ENCODE measurements around the gene FATE1. TPM values are rescaled to one million over a fixed set of nuclear protein-coding genes. Genes with fewer than 3 reads are reported as not detected.
"Not testable (repeated sequence)": the region's sequence is repeated elsewhere in the genome, so short reads cannot be mapped to it uniquely, and the experiment has no call there.

Gene FATE1
- total RNA-seq, 1 donor from 2014 or later, result not detected

DNA sequence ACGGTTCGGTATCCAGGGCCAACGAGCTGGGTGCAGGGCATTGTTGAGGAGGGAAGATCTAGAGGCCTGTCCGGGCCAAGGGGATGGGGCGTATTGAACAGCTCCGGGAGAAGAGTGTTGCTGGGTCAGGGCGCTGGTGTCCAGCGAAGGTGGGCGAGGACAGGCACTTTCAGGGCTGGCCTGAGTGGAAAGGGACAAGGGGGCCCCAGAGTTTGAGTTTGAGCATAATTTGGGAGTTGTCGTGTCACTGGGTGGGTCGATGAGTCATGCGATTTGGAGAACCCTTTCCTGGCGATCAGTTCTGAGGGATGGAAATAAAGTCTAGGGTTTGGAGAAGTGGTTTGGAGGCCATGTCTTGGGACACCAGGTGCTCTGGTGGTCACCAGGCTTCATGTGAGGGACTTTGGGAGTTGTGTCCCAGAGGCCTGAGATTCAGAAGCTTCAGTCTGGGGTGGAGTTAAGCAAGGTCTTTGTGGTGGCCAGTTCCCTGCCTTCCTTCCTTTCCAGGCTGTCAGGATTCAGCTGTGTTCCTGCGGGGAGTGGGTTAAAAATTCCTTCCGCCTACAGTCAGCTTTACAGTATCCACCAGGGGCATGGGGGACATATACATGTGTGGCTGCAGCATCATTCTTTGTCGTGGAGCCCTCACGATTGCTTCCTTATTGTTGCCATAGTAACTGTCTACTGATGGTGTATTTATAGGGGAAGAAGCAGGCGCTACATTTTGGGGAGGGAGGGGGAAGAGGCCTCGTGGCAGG, 20.1 kb upstream of the FATE1 start:
- TF ChIP-seq CTCF (IDR thresholded peaks at IDR 0.05; ENCODE audit: insufficient read depth, low read length, poor library complexity, severe bottlenecking), result no peak
- Histone ChIP-seq H3K27me3 (ENCODE audit: control insufficient read depth, insufficient read depth, low read length) (no peaks in the 10 kb centered on the region), H3K36me3 (ENCODE audit: control insufficient read depth, insufficient read depth, low read length) (no peaks in the 10 kb centered on the region), H3K4me3 (ENCODE audit: low read depth, low read length) (no peak overlapping the region)
- no peak for DNase-seq (ENCODE audit: low read depth)

GRCh38 chrX:151697082-151697481, 18.8 kb upstream of the FATE1 start:
- DNase-seq (ENCODE audit: low read depth); H3K4me3 ChIP-seq (ENCODE audit: low read depth, low read length); H3K27me3 ChIP-seq (ENCODE audit: control insufficient read depth, insufficient read depth, low read length); H3K36me3 ChIP-seq (ENCODE audit: control insufficient read depth, insufficient read depth, low read length): not testable (repeated sequence)

GRCh38 chrX:151697522-151697921, 18.3 kb upstream of the FATE1 start:
- DNase-seq (ENCODE audit: low read depth), result no peak
- H3K36me3 ChIP-seq (ENCODE audit: control insufficient read depth, insufficient read depth, low read length), result no peaks in the 10 kb centered on the region
- TF ChIP-seq CTCF (IDR thresholded peaks at IDR 0.05; ENCODE audit: insufficient read depth, low read length, poor library complexity, severe bottlenecking), result no peak
- H3K4me3 ChIP-seq (ENCODE audit: low read depth, low read length), result no peak overlapping the region
- H3K27me3 ChIP-seq (ENCODE audit: control insufficient read depth, insufficient read depth, low read length), result no peaks in the 10 kb centered on the region

GRCh38 chrX:151698485-151698884, 17.4 kb upstream of the FATE1 start:
- no peak overlapping the region for H3K4me3 ChIP-seq (ENCODE audit: low read depth, low read length)
- no peak for TF ChIP-seq CTCF (IDR thresholded peaks at IDR 0.05; ENCODE audit: insufficient read depth, low read length, poor library complexity, severe bottlenecking)
- H3K27me3 ChIP-seq (ENCODE audit: control insufficient read depth, insufficient read depth, low read length), result no peaks in the 10 kb centered on the region
- no peak for DNase-seq (ENCODE audit: low read depth)
- no peaks in the 10 kb centered on the region for H3K36me3 ChIP-seq (ENCODE audit: control insufficient read depth, insufficient read depth, low read length)

DNA sequence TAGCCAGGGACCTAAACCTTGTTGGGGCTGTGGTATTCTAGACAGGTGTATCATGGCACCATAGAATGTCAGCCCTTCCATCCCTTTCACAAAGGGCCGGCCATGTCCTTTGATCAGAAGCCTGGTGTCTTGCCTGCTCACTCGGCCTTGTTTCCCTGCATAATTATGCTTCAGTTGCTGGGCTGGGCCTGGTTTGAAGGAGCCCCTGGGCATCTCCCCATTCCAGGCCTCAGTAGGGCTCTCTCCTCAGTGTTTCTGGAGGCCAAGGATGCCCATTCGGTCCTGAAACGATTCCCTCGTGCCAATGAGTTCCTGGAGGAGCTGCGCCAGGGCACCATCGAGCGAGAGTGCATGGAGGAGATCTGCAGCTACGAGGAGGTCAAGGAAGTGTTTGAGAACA, 16.1 kb upstream of the FATE1 start:
- H3K36me3 ChIP-seq (ENCODE audit: control insufficient read depth, insufficient read depth, low read length), result no peaks in the 10 kb centered on the region
- H3K4me3 ChIP-seq (ENCODE audit: low read depth, low read length), result no peak overlapping the region
- TF ChIP-seq CTCF (IDR thresholded peaks at IDR 0.05; ENCODE audit: insufficient read depth, low read length, poor library complexity, severe bottlenecking), result no peak
- no peaks in the 10 kb centered on the region for H3K27me3 ChIP-seq (ENCODE audit: control insufficient read depth, insufficient read depth, low read length)
- DNase-seq (ENCODE audit: low read depth), result no peak

- DNase-seq (ENCODE audit: low read depth), result no peak
- Histone ChIP-seq H3K4me3 (ENCODE audit: low read depth, low read length) (no peak overlapping the region), H3K36me3 (ENCODE audit: control insufficient read depth, insufficient read depth, low read length) (no peaks in the 10 kb centered on the region), H3K27me3 (ENCODE audit: control insufficient read depth, insufficient read depth, low read length) (no peaks in the 10 kb centered on the region)
- no peak for TF ChIP-seq CTCF (IDR thresholded peaks at IDR 0.05; ENCODE audit: insufficient read depth, low read length, poor library complexity, severe bottlenecking)
Observed at GRCh38 chrX:151700581-151700980, 15.3 kb upstream of the FATE1 start.

Data from kidney epithelial cell (primary cell).